ENCODE measurements around the gene ZNF678. TPM values are rescaled to one million over a fixed set of nuclear protein-coding genes. Genes with fewer than 3 reads are reported as not detected.
"Not testable (repeated sequence)": the region's sequence is repeated elsewhere in the genome, so short reads cannot be mapped to it uniquely, and the experiment has no call there.

Gene ZNF678
- total RNA-seq, 2 donors from 2014 or later: 7.1 to 10.6 TPM

GRCh38 chr1:227697321-227697864, 134.0 kb downstream of the ZNF678 start:
- DNase-seq (ENCODE audit: low spot score) (no peak), ATAC-seq (ENCODE audit: insufficient number of reproducible peaks, low FRiP score, low read depth) (no peak)
- Histone ChIP-seq H3K36me3 (no peaks in the 10 kb centered on the region), H3K9me3 (peaks cover 47% of the 10 kb centered on the region), H3K27ac (no peak overlapping the region), H3K4me1 (ENCODE audit: control insufficient read depth in 1 of 2, low read depth in 2 of 2) (no peaks in the 10 kb centered on the region), H3K4me3 (no peak overlapping the region), H3K27me3 (replicated peaks; ENCODE audit: insufficient read depth) (no peaks in the 10 kb centered on the region)
- no peak for TF ChIP-seq CTCF (IDR thresholded peaks at IDR 0.05)

- not testable (repeated sequence) for H3K4me1 ChIP-seq (ENCODE audit: control insufficient read depth in 1 of 2, low read depth in 2 of 2); H3K27me3 ChIP-seq (replicated peaks; ENCODE audit: insufficient read depth); ATAC-seq (ENCODE audit: insufficient number of reproducible peaks, low FRiP score, low read depth); H3K27ac ChIP-seq; H3K36me3 ChIP-seq; H3K4me3 ChIP-seq; DNase-seq (ENCODE audit: low spot score)
- peaks cover 42% of the 10 kb centered on the region for H3K9me3 ChIP-seq
These were observed 138.3 kb downstream of the ZNF678 start for GRCh38 chr1:227701631-227702030.

- H3K4me3 ChIP-seq: no peak overlapping the region
- H3K4me1 ChIP-seq (ENCODE audit: control insufficient read depth in 1 of 2, low read depth in 2 of 2): no peaks in the 10 kb centered on the region
These were observed 144.5 kb downstream of the ZNF678 start for GRCh38 chr1:227707846-227708245.

GRCh38 chr1:227709451-227709850, 146.1 kb downstream of the ZNF678 start:
- peaks cover 12% of the 10 kb centered on the region for H3K9me3 ChIP-seq
- no peak for ATAC-seq (ENCODE audit: insufficient number of reproducible peaks, low FRiP score, low read depth)
- H3K27me3 ChIP-seq (replicated peaks; ENCODE audit: insufficient read depth): no peaks in the 10 kb centered on the region
- no peaks in the 10 kb centered on the region for H3K36me3 ChIP-seq
- no peak for TF ChIP-seq CTCF (IDR thresholded peaks at IDR 0.05)
- no peak overlapping the region for H3K4me3 ChIP-seq
- DNase-seq (ENCODE audit: low spot score): no peak
- no peaks in the 10 kb centered on the region for H3K4me1 ChIP-seq (ENCODE audit: control insufficient read depth in 1 of 2, low read depth in 2 of 2)
- no peak overlapping the region for H3K27ac ChIP-seq

More at GRCh38 chr1:227707846-227708245, 144.5 kb downstream of the ZNF678 start:
- Histone ChIP-seq H3K36me3 (no peaks in the 10 kb centered on the region), H3K9me3 (peaks cover 10% of the 10 kb centered on the region), H3K27ac (no peak overlapping the region), H3K27me3 (replicated peaks; ENCODE audit: insufficient read depth) (no peaks in the 10 kb centered on the region)
- no peak for TF ChIP-seq CTCF (IDR thresholded peaks at IDR 0.05)
- ATAC-seq (ENCODE audit: insufficient number of reproducible peaks, low FRiP score, low read depth) (no peak), DNase-seq (ENCODE audit: low spot score) (no peak)

- H3K27me3 ChIP-seq (replicated peaks; ENCODE audit: insufficient read depth); H3K27ac ChIP-seq; DNase-seq (ENCODE audit: low spot score); ATAC-seq (ENCODE audit: insufficient number of reproducible peaks, low FRiP score, low read depth); H3K4me3 ChIP-seq; H3K36me3 ChIP-seq; H3K4me1 ChIP-seq (ENCODE audit: control insufficient read depth in 1 of 2, low read depth in 2 of 2): not testable (repeated sequence)
- H3K9me3 ChIP-seq: peaks cover 16% of the 10 kb centered on the region
These were observed 147.1 kb downstream of the ZNF678 start for GRCh38 chr1:227710474-227710873.

- Histone ChIP-seq H3K4me1 (ENCODE audit: control insufficient read depth in 1 of 2, low read depth in 2 of 2) (no peaks in the 10 kb centered on the region), H3K36me3 (no peaks in the 10 kb centered on the region), H3K9me3 (peaks cover 17% of the 10 kb centered on the region), H3K27ac (no peak overlapping the region), H3K4me3 (no peak overlapping the region), H3K27me3 (replicated peaks; ENCODE audit: insufficient read depth) (no peaks in the 10 kb centered on the region)
- ATAC-seq (ENCODE audit: insufficient number of reproducible peaks, low FRiP score, low read depth): no peak
- TF ChIP-seq CTCF (IDR thresholded peaks at IDR 0.05): no peak
- DNase-seq (ENCODE audit: low spot score): no peak
These were observed 149.3 kb downstream of the ZNF678 start for GRCh38 chr1:227712648-227713047.
